GM18951 (cell line): ENCODE measurements around the gene CCL7.

Experiments used
- POLR2A ChIP-seq: IDR thresholded peaks from 4 replicates; pipeline ENCODE4 v1.6.1; 2011; ENCODE audit warnings: mild to moderate bottlenecking; ENCODE audit not compliant: insufficient read length, insufficient read depth; ENCODE audit errors: extremely low read depth
- in situ Hi-C: fragments of 300-500 bp; cut with MboI; formaldehyde crosslinking; loops from one replicate; pipeline ENCODE4 v1.12.0; 2022; ENCODE audit warnings: low sequenced_read_pairs, mixed read lengths, inconsistent platforms; ENCODE audit not compliant: unreplicated experiment

The CCL7 gene

GRCh38 chr17:34285286-34285792, 15.3 kb downstream of the CCL7 start, which contains the start of gene CCL11:
TSS of gene CCL11 (plus strand) at chr17:34285742. CDS start at chr17:34285809, 67 bp downstream.
- TF ChIP-seq POLR2A = no peak
- in situ Hi-C loops = no loop called here

- no peak for TF ChIP-seq POLR2A
- in situ Hi-C loops = no loop called here
Measured at GRCh38 chr17:34287875-34288274, 17.9 kb downstream of the CCL7 start.

- in situ Hi-C loops = no loop called here
- no peak for TF ChIP-seq POLR2A
Measured at GRCh38 chr17:34290586-34290985, 20.6 kb downstream of the CCL7 start.

DNA sequence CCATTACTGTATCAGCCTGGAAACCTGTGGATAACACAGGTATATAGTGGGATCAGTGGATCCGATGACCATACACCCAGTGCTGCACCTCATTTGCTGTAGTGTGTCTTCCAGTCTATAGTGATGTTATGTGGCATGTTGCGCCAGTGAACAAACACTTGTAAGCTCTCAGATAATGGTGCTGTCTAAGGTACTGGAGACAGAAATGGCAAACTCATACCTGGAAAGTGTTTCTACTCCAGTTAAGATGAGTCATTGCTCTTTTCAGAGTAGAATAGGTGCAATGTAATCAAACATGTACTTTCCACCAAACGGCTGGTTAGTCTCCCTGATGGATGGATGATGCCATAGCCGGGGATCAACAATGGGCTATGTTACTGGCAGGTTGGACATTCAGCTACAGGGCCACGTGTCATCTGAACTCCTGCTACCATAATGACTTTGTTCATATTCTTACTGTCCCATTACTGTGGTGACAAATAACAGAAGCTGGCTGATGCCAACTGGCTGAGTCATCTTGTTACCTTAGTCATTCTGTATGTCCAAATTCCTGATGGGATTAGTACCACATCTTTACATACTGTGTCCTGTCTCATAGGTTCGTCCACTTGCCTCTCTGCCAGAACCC, 21.8 kb downstream of the CCL7 start:
- in situ Hi-C loops = no loop called here

DNA sequence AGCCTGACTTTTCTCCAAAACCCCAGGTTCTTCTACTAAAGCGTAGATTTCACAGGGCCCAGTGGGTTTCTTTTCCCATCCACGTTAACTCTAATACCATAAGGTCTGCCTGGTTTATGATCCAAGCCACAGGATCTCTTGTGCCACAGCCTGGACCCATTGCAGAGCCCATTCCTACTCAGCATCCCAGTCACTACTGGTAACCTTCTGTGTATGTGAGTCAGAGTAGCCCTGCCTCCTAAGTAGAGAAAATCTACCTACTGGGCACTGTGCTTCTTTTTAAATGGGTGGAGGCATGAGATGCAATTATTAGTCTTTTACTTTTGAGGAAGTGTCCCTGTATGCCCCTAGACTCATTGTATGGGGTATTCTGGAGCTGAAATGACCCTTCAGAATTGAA, 29.0 kb downstream of the CCL7 start:
- in situ Hi-C loops = no loop called here
- TF ChIP-seq POLR2A = no peak

More for the DNA sequence above, 21.8 kb downstream of the CCL7 start:
- TF ChIP-seq POLR2A = no peak

- TF ChIP-seq POLR2A = no peak
- in situ Hi-C loops = no loop called here
Measured at GRCh38 chr17:34299956-34300577, 30.0 kb downstream of the CCL7 start.

- in situ Hi-C loops = no loop called here
Measured at GRCh38 chr17:34300652-34301370, 30.8 kb downstream of the CCL7 start.

GRCh38 chr17:34301986-34302385, 32.0 kb downstream of the CCL7 start:
- in situ Hi-C loops = no loop called here
- TF ChIP-seq POLR2A = no peak

More at GRCh38 chr17:34300652-34301370, 30.8 kb downstream of the CCL7 start:
- no peak for TF ChIP-seq POLR2A

DNA sequence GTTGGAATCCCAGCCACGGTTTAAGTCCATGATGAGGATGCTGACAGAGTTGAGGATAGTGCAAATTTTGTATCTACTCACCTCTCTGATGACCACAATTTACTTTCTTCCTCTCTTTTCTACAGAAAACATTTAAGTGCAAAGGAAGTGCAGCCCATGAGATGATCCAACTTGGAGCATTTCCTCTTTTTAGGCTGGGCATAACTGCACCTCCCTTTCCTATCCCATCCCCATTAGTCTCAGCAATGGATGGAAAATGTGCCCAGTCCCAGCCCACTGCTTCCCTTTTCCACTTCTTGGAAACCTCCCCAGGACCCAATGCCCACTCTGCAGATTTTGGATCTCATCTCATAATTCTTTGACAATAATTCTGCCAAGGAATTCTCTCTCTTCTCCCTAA, 32.6 kb downstream of the CCL7 start:
- no peak for TF ChIP-seq POLR2A
- in situ Hi-C loops = no loop called here

- TF ChIP-seq POLR2A = no peak
- in situ Hi-C loops = no loop called here
Measured at GRCh38 chr17:34303606-34304005, 33.6 kb downstream of the CCL7 start.

- in situ Hi-C loops = no loop called here
- no peak for TF ChIP-seq POLR2A
Measured at GRCh38 chr17:34305061-34305460, 35.0 kb downstream of the CCL7 start.

DNA sequence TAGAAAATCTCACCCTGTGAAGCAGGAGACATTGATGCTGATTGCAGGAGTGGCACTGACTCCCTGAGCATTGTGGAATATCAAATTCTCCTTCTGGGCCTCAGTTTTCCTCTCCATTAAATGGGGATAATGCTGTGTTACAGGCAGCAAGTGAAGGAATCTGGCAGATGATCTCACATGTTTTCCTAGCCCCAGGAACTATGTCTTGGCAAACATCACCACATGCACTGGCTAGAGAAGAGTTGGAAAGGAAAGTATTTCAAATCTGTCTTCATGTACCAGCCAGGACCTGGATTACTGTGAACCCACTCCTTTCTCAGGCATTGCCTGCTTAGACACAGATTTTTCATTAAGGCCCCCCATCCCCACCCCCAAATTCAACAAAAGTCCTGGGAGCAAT, 35.6 kb downstream of the CCL7 start:
- in situ Hi-C loops = no loop called here
- no peak for TF ChIP-seq POLR2A

GRCh38 chr17:34306466-34306865, 36.4 kb downstream of the CCL7 start:
- no peak for TF ChIP-seq POLR2A

More at GRCh38 chr17:34306466-34306865, 36.4 kb downstream of the CCL7 start:
- in situ Hi-C loops = no loop called here
